Fibroblast of mammary gland (primary cell): Measurements from ENCODE around the gene FCMR.
A peak's percentile ranks its signal among the peaks of the same experiment; 100 is the strongest.

ENCODE experiments used
- DNase-seq: peaks from one replicate; pipeline ENCODE4 v3.0.0-alpha.2; 2010; ENCODE audit warnings: low read depth
- H3K4me3 ChIP-seq: 2 replicates; pipeline ENCODE4 v1.5.1; 2011; ENCODE audit warnings: low read depth, mild to moderate bottlenecking, low read length, moderate library complexity; ENCODE audit not compliant: control insufficient read depth
- TF ChIP-seq, protein P1 (sequence below): conservative IDR thresholded peaks from 2 replicates; pipeline ENCODE4 v1.5.1; 2011; ENCODE audit warnings: low read depth, low read length, inconsistent platforms; ENCODE audit not compliant: control insufficient read depth, insufficient read depth

The FCMR gene

GRCh38 chr1:206867716-206868115, 54.0 kb downstream of the FCMR start:
- no peak for DNase-seq
- TF ChIP-seq, protein P1, sequence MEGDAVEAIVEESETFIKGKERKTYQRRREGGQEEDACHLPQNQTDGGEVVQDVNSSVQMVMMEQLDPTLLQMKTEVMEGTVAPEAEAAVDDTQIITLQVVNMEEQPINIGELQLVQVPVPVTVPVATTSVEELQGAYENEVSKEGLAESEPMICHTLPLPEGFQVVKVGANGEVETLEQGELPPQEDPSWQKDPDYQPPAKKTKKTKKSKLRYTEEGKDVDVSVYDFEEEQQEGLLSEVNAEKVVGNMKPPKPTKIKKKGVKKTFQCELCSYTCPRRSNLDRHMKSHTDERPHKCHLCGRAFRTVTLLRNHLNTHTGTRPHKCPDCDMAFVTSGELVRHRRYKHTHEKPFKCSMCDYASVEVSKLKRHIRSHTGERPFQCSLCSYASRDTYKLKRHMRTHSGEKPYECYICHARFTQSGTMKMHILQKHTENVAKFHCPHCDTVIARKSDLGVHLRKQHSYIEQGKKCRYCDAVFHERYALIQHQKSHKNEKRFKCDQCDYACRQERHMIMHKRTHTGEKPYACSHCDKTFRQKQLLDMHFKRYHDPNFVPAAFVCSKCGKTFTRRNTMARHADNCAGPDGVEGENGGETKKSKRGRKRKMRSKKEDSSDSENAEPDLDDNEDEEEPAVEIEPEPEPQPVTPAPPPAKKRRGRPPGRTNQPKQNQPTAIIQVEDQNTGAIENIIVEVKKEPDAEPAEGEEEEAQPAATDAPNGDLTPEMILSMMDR, result no peak
- H3K4me3 ChIP-seq, result no peak overlapping the region

DNA sequence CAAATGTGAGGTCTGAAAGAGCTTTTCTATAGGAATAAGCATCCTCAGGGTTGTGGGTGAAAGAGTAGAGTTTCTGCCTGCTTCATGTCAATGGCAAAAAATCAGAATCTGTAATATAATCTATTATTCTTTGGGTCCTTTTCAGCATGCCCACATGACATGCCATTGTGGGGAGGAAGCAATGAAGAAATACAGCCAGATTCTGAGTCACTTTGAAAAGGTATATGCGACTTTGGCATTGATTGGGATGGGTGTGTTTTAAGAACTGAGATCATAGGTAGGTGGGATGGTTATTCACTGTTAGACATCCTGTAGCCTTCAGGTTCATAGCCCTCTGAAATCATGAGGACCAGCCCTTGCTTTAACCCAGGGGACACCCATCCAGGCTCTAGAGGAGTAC, 54.5 kb downstream of the FCMR start:
- TF ChIP-seq, protein P1, result no peak
- DNase-seq, result no peak
- no peak overlapping the region for H3K4me3 ChIP-seq

- DNase-seq, result peak; percentile 60
- no peak overlapping the region for H3K4me3 ChIP-seq
- TF ChIP-seq, protein P1, result no peak
Observed at GRCh38 chr1:206866062-206866461, 55.7 kb downstream of the FCMR start.

GRCh38 chr1:206864939-206865671, 56.6 kb downstream of the FCMR start, which contains the start of gene IL20:
IL20 (plus strand) TSS chr1:206865623; CDS start chr1:206865853, 230 bp downstream.
- TF ChIP-seq, protein P1, result peak; percentile 99
- no peak within 1 kb of the TSS for H3K4me3 ChIP-seq
- DNase-seq, result peak; percentile 91

DNA sequence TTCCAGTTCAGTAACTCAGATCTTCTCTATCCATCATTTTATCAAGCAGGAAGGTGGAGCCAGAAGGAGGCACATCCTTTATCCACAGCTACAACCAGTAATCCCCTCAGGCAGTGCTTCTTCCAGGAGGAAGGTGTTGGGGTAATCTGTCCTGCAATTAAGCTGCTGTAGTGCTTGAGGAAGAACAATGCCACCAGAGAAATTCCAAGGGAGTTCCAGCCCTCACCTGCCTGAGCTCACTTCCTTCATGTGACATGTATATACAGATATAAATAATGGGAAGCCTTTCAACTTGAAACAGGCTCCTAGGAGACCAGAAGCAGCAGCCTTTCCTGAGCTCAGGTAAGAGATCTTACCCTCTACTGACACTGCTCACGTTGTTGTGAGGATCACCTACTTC, 58.5 kb downstream of the FCMR start:
- TF ChIP-seq, protein P1, result no peak
- no peak overlapping the region for H3K4me3 ChIP-seq
- no peak for DNase-seq

DNA sequence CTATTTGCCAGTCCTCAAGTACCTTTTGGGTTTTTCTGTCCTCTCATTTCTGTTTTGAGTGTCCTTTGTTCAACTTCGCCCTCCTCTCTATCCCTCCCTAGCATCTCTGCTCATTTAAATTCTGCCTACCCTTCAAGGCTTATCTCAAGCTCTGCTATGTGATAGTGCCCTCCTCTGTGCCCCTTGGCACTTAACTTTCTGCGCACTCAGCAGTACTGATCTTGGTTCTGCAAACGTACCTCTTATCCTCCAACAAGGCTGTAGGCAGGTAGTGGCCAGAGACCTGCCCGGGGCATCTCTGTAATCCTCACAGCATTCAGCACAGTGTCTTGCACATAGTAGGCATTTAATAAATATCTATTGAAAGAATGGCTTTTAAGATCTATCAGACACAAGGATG, 61.6 kb downstream of the FCMR start:
- DNase-seq, result no peak
- H3K4me3 ChIP-seq, result no peak overlapping the region

More for the DNA sequence above, 61.6 kb downstream of the FCMR start:
- TF ChIP-seq, protein P1, result no peak
